ENCODE data around the gene PRPF19. TPM values are rescaled to one million over a fixed set of nuclear protein-coding genes. Genes with fewer than 3 reads are reported as not detected.
A peak's percentile ranks its signal among the peaks of the same experiment; 100 is the strongest.

The PRPF19 gene
- polyA plus RNA-seq, 2 of the 4 experiments (the other 2 are of a cell fraction): 41.1 to 177 TPM

- Histone ChIP-seq H3K9me3 (no peaks in the 10 kb centered on the region), H3K4me3 (no peak overlapping the region), H3K4me2 (peak overlapping the region; percentile 97; the same call in 1 of the 3 replicates), H3K4me1 (peaks cover 18% of the 10 kb centered on the region; the same call in 1 of the 3 replicates), H3K27ac (no peak overlapping the region)
- ChIA-PET POLR2A (no interaction called here), CTCF (interaction anchor here (0.8 to 2.8 kb wide), 2 partner anchors 14 to 54 kb away, joined by 3 to 16 read pairs; no protein-coding TSS in a partner anchor)
- DNase-seq (ENCODE audit: low read depth in 1 of 2, low spot score in 1 of 2) (no peak), FAIRE-seq (no peak), ATAC-seq (no peak)
- WGBS (ENCODE audit: missing lambda C conversion rate): 71% methylated on average over 4 of the region's 4 CpGs
- TF ChIP-seq HES2 (IDR thresholded peaks at IDR 0.05) (no peak), MYC (IDR thresholded peaks at IDR 0.05; ENCODE audit: borderline replicate concordance, low read length) (no peak), RAD21 (conservative IDR thresholded peaks at IDR 0.05 in 1 of 2, IDR thresholded peaks at IDR 0.05 in 1 of 2) (no peak), CEBPB (IDR thresholded peaks at IDR 0.05) (no peak), REST (IDR thresholded peaks at IDR 0.05) (no peak)
Measured at GRCh38 chr11:60844870-60845221, 61.5 kb downstream of the PRPF19 start.

- H3K4me2 ChIP-seq: peak overlapping the region; percentile 97
- FAIRE-seq (no peak), ATAC-seq (no peak), DNase-seq (ENCODE audit: low read depth in 1 of 2, low spot score in 1 of 2) (no peak)
- TF ChIP-seq POLR2AphosphoS2 (conservative IDR thresholded peaks at IDR 0.05; ENCODE audit: low read length): no peak
- TF ChIP-seq EHMT2 (IDR thresholded peaks at IDR 0.05; ENCODE audit: low read depth): no peak
- no peak for TF ChIP-seq REST (IDR thresholded peaks at IDR 0.05)
- TF ChIP-seq PBX3 (IDR thresholded peaks at IDR 0.05): no peak
- no peak for TF ChIP-seq RARB (CRISPR knock-in tag; IDR thresholded peaks at IDR 0.05)
- TF ChIP-seq BHLHE40 (IDR thresholded peaks at IDR 0.05; ENCODE audit: low read depth, low read length): no peak
- no peak for TF ChIP-seq HES2 (IDR thresholded peaks at IDR 0.05)
- no peak for TF ChIP-seq MAZ (IDR thresholded peaks at IDR 0.05; ENCODE audit: borderline replicate concordance, low read depth, low read length)
- H3K9me3 ChIP-seq: no peaks in the 10 kb centered on the region
- peak overlapping the region in 1 of 2 experiments; percentile 94; a peak in 3 of 6 replicates for H3K27ac ChIP-seq
- 83% methylated on average over 10 of the region's 10 CpGs for WGBS (ENCODE audit: missing lambda C conversion rate)
- H3K4me3 ChIP-seq: peak overlapping the region; percentile 97; the same call in 1 of the 3 replicates
- POLR2A ChIA-PET: no interaction called here
- CTCF ChIA-PET: interaction anchor here (0.8 to 2.8 kb wide), 4 partner anchors 13 to 55 kb away, joined by 3 to 16 read pairs (median 4); no protein-coding TSS in a partner anchor
- peaks cover 18% of the 10 kb centered on the region; the same call in 1 of the 3 replicates for H3K4me1 ChIP-seq
Measured at GRCh38 chr11:60844045-60844869, 62.1 kb downstream of the PRPF19 start.

Measured in A549 (cell line).